Body of pancreas (tissue), 4 donors: ENCODE results near the gene RAC3.

Source experiments
- CTCF ChIP-seq, 7 experiments: fragments of 450-650 bp in 4 of 7; fragments of 200-600 bp in 3 of 7; sonication (generic) in 3 of 7; IDR thresholded peaks; one replicate each; pipeline ENCODE4 v1.5.1; 2016 to 2019; ENCODE audit warnings: antibody characterized with exemption in 7 of 7
- POLR2A ChIP-seq, 3 donors: fragments of 450-650 bp; IDR thresholded peaks; one replicate each; pipeline ENCODE4 v1.6.1; 2016; ENCODE audit warnings: antibody characterized with exemption in 3 of 3, mild to moderate bottlenecking in 2 of 3

- no peak for TF ChIP-seq CTCF (IDR thresholded peaks at IDR 0.05)
- TF ChIP-seq POLR2A (IDR thresholded peaks at IDR 0.05) = no peak
Measured at GRCh38 chr17:81992306-81993102, 39.0 kb upstream of the RAC3 start.
